OCI-LY7 (cell line): ENCODE measurements around the gene S100A3. TPM values are rescaled to one million over a fixed set of nuclear protein-coding genes. Genes with fewer than 3 reads are reported as not detected.

Experiments used
- Bru-seq: library from RNA; stranded (reverse); fragments of 400-500 nt; gene quantifications from one replicate; lab custom pipeline; 2021; lab: Mats Ljungman, UMichigan
- BruChase-seq, 2 experiments: library from RNA; stranded (reverse); fragments of 400-500 nt; gene quantifications; one replicate each; lab custom pipeline; 2021; lab: Mats Ljungman, UMichigan
- BruUV-seq: library from RNA; stranded (reverse); fragments of 400-500 nt; replicated peaks from 2 replicates; lab custom pipeline; 2021; lab: Mats Ljungman, UMichigan
- CTCF ChIA-PET: fragments of 300-600 bp; sonication (Branson Sonifier 250); formaldehyde crosslinking; loops from one replicate; lab custom pipeline; 2022; ENCODE audit warnings: antibody characterized with exemption; ENCODE audit not compliant: unreplicated experiment; lab: Charles Lee
- POLR2A ChIA-PET: fragments of 300-600 bp; sonication (Branson Sonifier 250); formaldehyde crosslinking; loops from one replicate; lab custom pipeline; 2022; ENCODE audit warnings: antibody characterized with exemption; lab: Charles Lee
- DNase-seq: peaks from one replicate; pipeline ENCODE4 v3.0.0-alpha.2; 2015; ENCODE audit warnings: low spot score
- H2AFZ ChIP-seq: fragments of 200-600 bp; sonication (generic), shearing (Covaris generic); 2 replicates; pipeline ENCODE4 v1.6.1; 2014; ENCODE audit warnings: mild to moderate bottlenecking, antibody characterized with exemption, low read length, moderate library complexity
- H3K27ac ChIP-seq: fragments of 200-600 bp; sonication (generic); 2 replicates; pipeline ENCODE4 v1.5.1; 2014; ENCODE audit warnings: mixed run types, low read depth, mild to moderate bottlenecking, moderate library complexity, low read length, inconsistent platforms; ENCODE audit not compliant: poor library complexity, severe bottlenecking
- H3K36me3 ChIP-seq: fragments of 200-600 bp; sonication (generic); 2 replicates; pipeline ENCODE4 v1.6.1; 2014; ENCODE audit warnings: mild to moderate bottlenecking, antibody characterized with exemption, low read length, moderate library complexity, mixed read lengths; ENCODE audit not compliant: insufficient read depth
- H3K4me1 ChIP-seq: fragments of 200-600 bp; sonication (generic); 2 replicates; pipeline ENCODE4 v1.5.1; 2014; ENCODE audit warnings: mild to moderate bottlenecking, low read length; ENCODE audit not compliant: insufficient read depth, poor library complexity, severe bottlenecking
- H3K4me2 ChIP-seq: fragments of 200-600 bp; sonication (generic); 2 replicates; pipeline ENCODE4 v1.6.1; 2014; ENCODE audit warnings: mild to moderate bottlenecking, low read length
- H3K4me3 ChIP-seq: fragments of 200-600 bp; sonication (generic); 2 replicates; pipeline ENCODE4 v1.5.1; 2014; ENCODE audit warnings: mild to moderate bottlenecking, low read depth, low read length; ENCODE audit not compliant: poor library complexity, severe bottlenecking
- H3K79me2 ChIP-seq: fragments of 200-600 bp; sonication (generic); 2 replicates; pipeline ENCODE4 v1.6.1; 2016; ENCODE audit warnings: low read depth, mild to moderate bottlenecking, low read length, moderate library complexity, mixed read lengths; ENCODE audit not compliant: insufficient read depth
- H3K9me2 ChIP-seq: fragments of 200-600 bp; sonication (generic); 2 replicates; pipeline ENCODE4 v1.6.1; 2016; ENCODE audit warnings: mild to moderate bottlenecking, low read length, mixed read lengths; ENCODE audit not compliant: insufficient read depth
- H3K9me3 ChIP-seq: fragments of 200-600 bp; sonication (generic); 2 replicates; pipeline ENCODE4 v1.6.1; 2014; ENCODE audit warnings: mild to moderate bottlenecking, mixed run types, low read length, mixed read lengths
- H4K20me1 ChIP-seq: fragments of 200-600 bp; sonication (generic); 2 replicates; pipeline ENCODE4 v1.6.1; 2014; ENCODE audit warnings: mild to moderate bottlenecking, antibody characterized with exemption, low read length, moderate library complexity, mixed read lengths; ENCODE audit not compliant: insufficient read depth
- EZH2phosphoT487 ChIP-seq: fragments of 200-600 bp; sonication (generic); IDR thresholded peaks from 2 replicates; pipeline ENCODE4 v1.6.1; 2018; ENCODE audit warnings: low read depth, borderline replicate concordance, mild to moderate bottlenecking, mixed run types, antibody characterized with exemption, low read length, moderate library complexity, mixed read lengths
- intact Hi-C: fragments of 100-400 bp; cut with micrococcal nuclease; formaldehyde crosslinking; loops from one replicate; pipeline ENCODE4 v1.10.0; 2022; ENCODE audit not compliant: unreplicated experiment
- long read RNA-seq: library from polyadenylated mRNA; stranded (forward); transcript quantifications from one replicate; pipeline ENCODE4 v2.0.0, GENCODE V29; 2022
- total RNA-seq, 2 experiments: library from RNA; depleted of rRNA in 1 of 2; stranded (reverse); fragments of >200 nt in 1 of 2; shearing (Covaris generic) in 1 of 2; gene quantifications; 2 replicates each; pipeline ENCODE4 v1.2.3, GENCODE V29; 2014 to 2022
- TF ChIP-seq, protein P1 (sequence below): fragments of 200-600 bp; sonication (generic); conservative IDR thresholded peaks from 2 replicates; pipeline ENCODE4 v1.5.1; 2014; ENCODE audit warnings: mild to moderate bottlenecking, antibody characterized with exemption, low read length, moderate library complexity, mixed read lengths

Gene S100A3, protein sequence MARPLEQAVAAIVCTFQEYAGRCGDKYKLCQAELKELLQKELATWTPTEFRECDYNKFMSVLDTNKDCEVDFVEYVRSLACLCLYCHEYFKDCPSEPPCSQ
- total RNA-seq (2014; rRNA removed; shearing (Covaris generic)) (not detected in 2 replicates), total RNA-seq (2022) (not detected in 2 replicates), Bru-seq, nascent RNA (not detected), BruChase-seq, experiment 1, labeled RNA remaining after a 6-hour chase (not detected), BruChase-seq, experiment 2, labeled RNA remaining after a 2-hour chase (percentile 25 among the genes with signal in this experiment)
- long read RNA-seq, result 0 reads

DNA sequence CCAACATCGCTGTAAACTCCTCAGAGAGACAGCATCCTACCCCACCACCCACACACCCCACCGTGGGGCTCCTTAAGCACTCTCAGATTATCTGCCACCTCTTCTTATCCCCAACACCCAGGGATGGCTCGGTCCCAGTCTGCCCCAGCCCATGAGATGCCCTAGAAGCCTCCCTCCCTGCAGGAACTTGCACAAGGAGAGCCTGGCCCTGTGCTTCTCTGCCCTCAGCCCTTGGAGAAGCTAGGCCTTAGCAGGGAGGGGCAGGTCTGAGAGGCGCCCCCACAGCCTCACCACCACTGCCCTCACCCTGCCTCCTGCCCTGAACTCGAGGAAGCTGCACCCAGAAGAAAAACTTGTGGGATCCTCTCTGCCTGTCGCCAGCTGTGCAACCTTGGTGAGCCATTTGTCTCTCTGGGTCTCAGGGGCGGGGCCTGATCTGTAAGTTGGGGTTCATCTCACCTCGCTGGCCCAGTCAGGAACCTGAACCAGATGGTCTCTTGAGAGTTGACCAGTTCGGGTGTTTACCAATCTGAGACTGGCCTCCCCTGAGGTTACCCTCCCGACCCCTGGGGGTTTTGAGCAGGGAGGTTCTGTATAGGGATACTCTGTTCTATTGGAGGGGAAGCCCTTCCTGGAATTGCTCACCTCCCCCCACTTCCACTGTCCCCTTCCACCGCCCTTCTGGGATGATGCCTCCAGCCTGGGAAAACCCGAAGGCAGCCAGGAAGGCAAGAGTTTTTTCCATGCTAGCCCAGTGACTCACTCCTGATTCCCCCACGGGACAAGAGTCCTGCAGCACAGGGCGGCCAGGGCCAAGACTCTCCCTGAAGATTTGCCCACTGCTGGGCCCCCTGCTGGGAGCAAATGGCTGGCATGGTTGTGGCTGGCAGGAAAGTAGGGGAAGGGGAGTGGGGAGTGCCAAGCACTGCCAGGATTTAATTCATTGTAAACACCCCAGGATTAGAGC lies at the start of gene S100A3:
TSS of gene S100A3 (minus strand) at position 537 of the 967 bp plus-strand sequence. CDS start 773 bp downstream, outside the sequence.
- TF ChIP-seq EZH2phosphoT487, result no peak
- TF ChIP-seq, protein P1, sequence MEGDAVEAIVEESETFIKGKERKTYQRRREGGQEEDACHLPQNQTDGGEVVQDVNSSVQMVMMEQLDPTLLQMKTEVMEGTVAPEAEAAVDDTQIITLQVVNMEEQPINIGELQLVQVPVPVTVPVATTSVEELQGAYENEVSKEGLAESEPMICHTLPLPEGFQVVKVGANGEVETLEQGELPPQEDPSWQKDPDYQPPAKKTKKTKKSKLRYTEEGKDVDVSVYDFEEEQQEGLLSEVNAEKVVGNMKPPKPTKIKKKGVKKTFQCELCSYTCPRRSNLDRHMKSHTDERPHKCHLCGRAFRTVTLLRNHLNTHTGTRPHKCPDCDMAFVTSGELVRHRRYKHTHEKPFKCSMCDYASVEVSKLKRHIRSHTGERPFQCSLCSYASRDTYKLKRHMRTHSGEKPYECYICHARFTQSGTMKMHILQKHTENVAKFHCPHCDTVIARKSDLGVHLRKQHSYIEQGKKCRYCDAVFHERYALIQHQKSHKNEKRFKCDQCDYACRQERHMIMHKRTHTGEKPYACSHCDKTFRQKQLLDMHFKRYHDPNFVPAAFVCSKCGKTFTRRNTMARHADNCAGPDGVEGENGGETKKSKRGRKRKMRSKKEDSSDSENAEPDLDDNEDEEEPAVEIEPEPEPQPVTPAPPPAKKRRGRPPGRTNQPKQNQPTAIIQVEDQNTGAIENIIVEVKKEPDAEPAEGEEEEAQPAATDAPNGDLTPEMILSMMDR, result no peak
- H4K20me1 ChIP-seq, result no peaks in the 10 kb centered on the region
- no TSS peak for BruUV-seq
- DNase-seq, result no peak
- no peak within 1 kb of the TSS for H3K27ac ChIP-seq
- H3K4me2 ChIP-seq, result no peak within 1 kb of the TSS
- no peak within 1 kb of the TSS for H3K4me3 ChIP-seq
- CTCF ChIA-PET, result no interaction called here
- POLR2A ChIA-PET, result interaction anchor here (0.5 kb wide), 1 partner anchor 51 kb away, joined by 3 read pairs; no protein-coding TSS in a partner anchor
- intact Hi-C loops, result no loop called here
- no peak within 1 kb of the TSS for H2AFZ ChIP-seq
- H3K4me1 ChIP-seq, result peaks cover 16% of the 10 kb centered on the region
- H3K36me3 ChIP-seq, result no peaks in the 10 kb centered on the region
- no peaks in the 10 kb centered on the region for H3K9me3 ChIP-seq
- no peaks in the 10 kb centered on the region for H3K9me2 ChIP-seq
- H3K79me2 ChIP-seq, result no peaks in the 10 kb centered on the region

DNA sequence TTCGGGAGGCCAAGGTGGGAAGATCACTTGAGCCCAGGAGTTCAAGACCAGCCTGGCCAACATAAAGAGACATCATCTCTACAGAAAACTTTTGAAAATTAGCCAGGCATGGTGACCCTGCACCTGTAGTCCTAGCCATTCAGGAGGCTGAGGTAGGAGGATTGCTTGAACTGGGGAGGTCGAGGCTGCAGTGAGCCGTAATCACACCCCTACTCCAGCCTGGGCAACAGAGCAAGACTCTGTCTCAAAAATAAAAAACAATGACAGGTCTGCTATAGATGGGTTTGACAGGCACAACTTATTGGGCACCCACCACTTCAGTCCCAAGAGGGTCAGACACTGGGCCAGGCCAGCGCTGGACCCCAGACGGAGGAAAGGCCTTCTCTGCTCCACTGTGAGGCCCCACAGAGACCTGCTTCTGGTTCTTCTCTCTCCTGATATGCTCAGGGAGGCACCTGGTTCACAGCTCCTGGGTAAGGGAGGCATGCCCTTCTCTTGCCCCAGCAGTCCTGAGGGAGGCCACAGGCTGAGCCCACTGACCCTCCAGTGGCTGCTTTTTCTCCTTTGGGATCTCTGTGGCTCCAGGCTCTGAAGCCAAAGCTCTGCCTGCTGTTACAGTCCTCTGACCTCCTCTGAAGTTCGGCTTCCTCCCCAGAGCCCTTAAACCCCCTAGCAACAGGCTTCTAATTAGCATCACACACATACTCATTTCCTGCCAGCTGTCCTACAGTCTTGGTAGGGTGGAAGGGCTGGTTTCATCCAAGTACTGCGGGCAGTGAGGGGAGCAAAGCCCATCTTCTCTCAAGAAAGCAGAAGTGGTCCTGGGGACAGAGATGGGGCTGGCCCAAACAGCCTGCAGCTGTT lies 49.5 kb upstream of the S100A3 start:
- CTCF ChIA-PET, result interaction anchor here (0.5 to 1.1 kb wide), 3 partner anchors 34 to 129 kb away, joined by 3 read pairs; partner anchors contain the start of gene INTS3
- Histone ChIP-seq H3K9me3 (no peaks in the 10 kb centered on the region), H3K79me2 (no peaks in the 10 kb centered on the region), H3K27ac (peak overlapping the region; percentile 92), H3K9me2 (no peaks in the 10 kb centered on the region), H3K4me3 (peak overlapping the region; percentile 56), H3K4me2 (peak overlapping the region; percentile 86), H4K20me1 (no peaks in the 10 kb centered on the region), H2AFZ (peak overlapping the region; percentile 65; the same call in 1 of the 2 replicates), H3K36me3 (no peaks in the 10 kb centered on the region), H3K4me1 (peaks cover 29% of the 10 kb centered on the region)
- intact Hi-C loops, result loop anchor here (2.0 kb wide), 2 partner anchors 36 to 60 kb away; partner anchors contain the start of genes CHTOP and SNAPIN
- TSS peak; percentile 99 for BruUV-seq
- POLR2A ChIA-PET, result interaction anchor here (0.9 to 1.6 kb wide), 8 partner anchors 13 to 150 kb away, joined by 3 to 8 read pairs (median 4); partner anchors contain the start of gene CHTOP
- DNase-seq, result peak; percentile 98
- no peak for TF ChIP-seq EZH2phosphoT487
- TF ChIP-seq, protein P1, result no peak
